ENCODE measurements around the gene ICAM3.

DNA sequence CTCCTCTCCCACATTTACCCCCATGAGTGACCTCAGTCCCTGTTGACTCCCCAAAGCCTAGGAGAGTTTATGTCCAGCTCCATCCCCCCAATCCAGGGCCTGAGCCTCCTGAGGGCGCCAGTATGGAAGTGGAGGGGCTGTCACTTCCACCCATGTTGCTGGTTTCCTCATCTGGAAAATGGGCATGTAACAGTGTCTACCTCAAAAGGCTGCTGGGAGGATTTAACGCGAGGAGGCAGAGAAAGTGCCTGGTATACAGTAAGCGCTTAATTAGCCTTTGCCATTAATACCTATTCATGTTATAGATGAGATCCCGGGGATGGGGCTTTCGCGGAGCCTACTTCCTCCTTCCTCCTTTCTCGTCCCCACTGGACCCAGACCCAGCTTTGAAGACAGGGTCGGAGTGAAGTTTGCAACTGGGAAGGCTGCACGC is 40.5 kb upstream of the ICAM3 start:
- TF ChIP-seq, protein P1, sequence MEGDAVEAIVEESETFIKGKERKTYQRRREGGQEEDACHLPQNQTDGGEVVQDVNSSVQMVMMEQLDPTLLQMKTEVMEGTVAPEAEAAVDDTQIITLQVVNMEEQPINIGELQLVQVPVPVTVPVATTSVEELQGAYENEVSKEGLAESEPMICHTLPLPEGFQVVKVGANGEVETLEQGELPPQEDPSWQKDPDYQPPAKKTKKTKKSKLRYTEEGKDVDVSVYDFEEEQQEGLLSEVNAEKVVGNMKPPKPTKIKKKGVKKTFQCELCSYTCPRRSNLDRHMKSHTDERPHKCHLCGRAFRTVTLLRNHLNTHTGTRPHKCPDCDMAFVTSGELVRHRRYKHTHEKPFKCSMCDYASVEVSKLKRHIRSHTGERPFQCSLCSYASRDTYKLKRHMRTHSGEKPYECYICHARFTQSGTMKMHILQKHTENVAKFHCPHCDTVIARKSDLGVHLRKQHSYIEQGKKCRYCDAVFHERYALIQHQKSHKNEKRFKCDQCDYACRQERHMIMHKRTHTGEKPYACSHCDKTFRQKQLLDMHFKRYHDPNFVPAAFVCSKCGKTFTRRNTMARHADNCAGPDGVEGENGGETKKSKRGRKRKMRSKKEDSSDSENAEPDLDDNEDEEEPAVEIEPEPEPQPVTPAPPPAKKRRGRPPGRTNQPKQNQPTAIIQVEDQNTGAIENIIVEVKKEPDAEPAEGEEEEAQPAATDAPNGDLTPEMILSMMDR (IDR thresholded peaks at IDR 0.05; ENCODE audit: poor library complexity) = no peak
- no peak for TF ChIP-seq EZH2phosphoT487 (IDR thresholded peaks at IDR 0.05; ENCODE audit: low read depth, severe bottlenecking, unreplicated experiment)

Data from hepatocyte (in vitro differentiated cells).